SKM-1 treated with dmso at 0.1 percent for 144 hours (cell line): ENCODE data around the gene GRM7.

Experiments
- DNase-seq: peaks from one replicate; lab custom pipeline; 2025; ENCODE audit not compliant: unreplicated experiment; lab: John Stamatoyannopoulos, UW

GRM7 gene

GRCh38 chr3:7290077-7290825, 429.3 kb downstream of the GRM7 start:
- peak; percentile 56 for DNase-seq

DNA sequence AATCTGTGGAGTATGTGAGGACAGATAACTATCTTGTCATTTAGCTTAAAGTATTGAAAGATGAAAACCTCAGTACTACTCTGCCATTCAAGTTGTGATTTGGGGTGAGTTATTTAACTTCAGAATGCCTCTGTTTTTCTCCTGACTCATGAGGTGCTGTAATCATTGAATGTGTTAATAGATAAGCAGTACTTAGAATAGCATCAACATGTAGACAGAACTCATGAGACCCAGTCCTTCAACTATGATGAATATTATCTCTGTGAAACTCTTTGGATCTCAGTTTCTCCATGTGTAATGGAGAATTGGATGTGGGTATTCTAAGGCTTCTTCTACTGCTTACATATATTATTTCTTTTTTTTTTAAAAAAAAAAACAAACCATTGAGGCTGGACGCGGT, 431.4 kb downstream of the GRM7 start:
- DNase-seq = no peak

GRCh38 chr3:7293286-7293685, 432.4 kb downstream of the GRM7 start:
- no peak for DNase-seq

DNA sequence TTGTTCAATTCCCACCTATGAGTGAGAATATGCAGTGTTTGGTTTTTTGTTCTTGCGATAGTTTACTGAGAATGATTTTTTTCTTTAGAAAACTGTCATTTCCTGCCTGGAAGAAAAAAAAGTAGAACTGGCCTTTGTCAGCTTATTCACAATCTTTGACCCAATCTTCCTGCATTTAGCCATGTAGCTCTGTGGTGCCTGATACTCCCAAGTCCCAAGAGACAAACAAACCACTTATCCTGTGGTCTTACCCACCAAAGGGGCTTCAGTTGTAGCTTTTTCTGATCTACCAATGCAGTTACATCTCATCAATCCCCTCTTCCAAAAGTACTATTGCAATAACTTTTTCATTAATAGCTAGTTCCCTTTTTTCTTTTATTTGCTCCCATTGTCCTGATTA, 444.6 kb downstream of the GRM7 start:
- DNase-seq = no peak

GRCh38 chr3:7306901-7307300, 446.0 kb downstream of the GRM7 start:
- no peak for DNase-seq

- DNase-seq = no peak
Observed at GRCh38 chr3:7307410-7307809, 446.5 kb downstream of the GRM7 start.

DNA sequence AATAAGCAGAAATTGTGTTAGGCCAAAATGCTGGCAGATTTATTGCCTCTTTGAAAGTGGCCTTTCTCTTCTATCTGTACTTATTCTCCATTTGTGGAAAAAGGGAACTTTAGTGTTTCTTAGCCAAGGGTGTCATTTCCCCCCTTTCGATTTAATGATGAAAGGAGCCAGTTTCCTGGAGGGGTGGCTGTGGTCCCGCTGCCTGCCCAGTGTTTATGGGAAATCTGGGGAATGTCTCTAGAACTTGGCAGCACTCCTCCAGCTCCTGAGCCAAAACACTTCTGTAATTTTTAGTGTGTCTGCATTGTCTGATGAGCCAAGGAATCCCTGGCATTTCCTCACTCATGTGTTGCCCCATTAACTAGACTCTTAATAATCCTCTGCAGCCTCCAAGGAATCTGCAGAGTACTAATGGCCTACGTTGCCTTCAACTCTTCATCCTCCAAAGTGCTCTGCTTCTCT, 448.8 kb downstream of the GRM7 start:
- DNase-seq = no peak

GRCh38 chr3:7315037-7315436, 454.1 kb downstream of the GRM7 start:
- DNase-seq = no peak

DNA sequence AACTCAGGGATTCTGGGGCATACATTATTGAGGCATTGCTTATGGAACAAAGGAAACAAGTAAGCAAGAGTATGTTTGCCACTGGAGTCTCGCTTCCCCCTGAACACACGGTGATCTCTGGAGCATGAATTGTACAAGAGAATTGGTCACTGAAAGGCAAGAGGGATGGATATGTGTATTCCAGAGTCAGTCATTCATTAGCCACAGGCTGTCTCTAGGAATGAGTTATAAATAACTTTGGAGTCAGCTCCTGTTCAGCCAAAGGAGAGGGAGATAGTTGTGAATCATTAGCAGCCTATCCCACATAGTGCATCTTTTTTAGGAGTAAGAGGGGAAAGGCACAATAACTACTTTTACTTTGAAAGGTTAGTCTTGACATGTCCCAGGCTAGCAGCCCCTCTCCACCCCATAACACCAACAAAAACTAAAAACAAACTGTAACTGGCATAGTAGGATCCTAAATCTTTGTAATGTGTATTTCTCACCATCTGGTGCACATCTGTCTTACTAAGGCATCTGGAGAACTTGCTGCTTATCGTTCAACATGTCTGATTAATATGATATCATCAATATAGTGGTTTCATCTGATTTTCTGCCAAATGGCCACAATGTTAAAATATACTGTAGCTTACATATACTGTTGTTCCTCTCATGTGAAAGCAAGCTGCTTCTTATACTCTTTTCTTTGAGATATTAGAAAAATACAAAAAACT, 462.2 kb downstream of the GRM7 start:
- no peak for DNase-seq

GRCh38 chr3:7328339-7328738, 467.4 kb downstream of the GRM7 start:
- no peak for DNase-seq

- DNase-seq = no peak
Observed at GRCh38 chr3:7332696-7333095, 471.8 kb downstream of the GRM7 start.

GRCh38 chr3:7333125-7333524, 472.2 kb downstream of the GRM7 start:
- DNase-seq = no peak

- no peak for DNase-seq
Observed at GRCh38 chr3:7340795-7341194, 479.9 kb downstream of the GRM7 start.

DNA sequence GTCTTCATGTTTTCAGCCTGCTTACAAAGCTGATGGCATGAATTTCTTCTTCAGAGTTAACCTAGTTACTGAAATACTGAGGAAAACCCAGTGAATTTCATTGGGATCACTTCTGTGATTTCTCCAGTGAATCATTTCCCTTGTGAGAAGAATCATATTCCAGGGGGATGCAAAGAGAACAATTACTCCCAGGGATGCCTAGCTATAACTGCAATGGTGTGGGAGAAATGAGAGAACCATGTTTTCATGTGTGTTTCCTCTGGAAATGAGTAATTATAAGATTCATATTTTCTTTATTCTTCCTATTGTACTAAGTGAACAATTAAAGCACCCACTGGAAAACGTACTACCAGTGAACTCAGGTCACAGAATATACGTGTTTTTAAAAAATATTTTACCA, 485.4 kb downstream of the GRM7 start:
- DNase-seq = no peak

DNA sequence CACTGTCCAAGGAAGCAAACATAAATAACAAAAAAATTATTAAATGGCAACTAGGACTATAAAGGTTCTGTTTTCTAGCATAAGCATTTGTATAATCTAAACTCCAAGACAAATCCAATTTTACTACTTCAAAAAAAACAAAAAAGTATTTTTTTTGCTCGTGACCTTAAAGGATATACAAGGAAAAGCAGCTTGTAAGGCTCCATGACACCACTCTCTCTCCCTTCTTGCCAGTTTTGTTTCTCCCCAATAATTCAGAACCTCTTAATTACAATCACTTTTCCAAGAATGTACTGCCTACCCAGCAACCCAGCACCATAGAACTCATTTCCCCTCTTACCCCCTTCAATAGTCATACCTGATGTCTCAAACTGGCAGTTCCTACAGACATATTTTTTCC, 496.2 kb downstream of the GRM7 start:
- DNase-seq = no peak

DNA sequence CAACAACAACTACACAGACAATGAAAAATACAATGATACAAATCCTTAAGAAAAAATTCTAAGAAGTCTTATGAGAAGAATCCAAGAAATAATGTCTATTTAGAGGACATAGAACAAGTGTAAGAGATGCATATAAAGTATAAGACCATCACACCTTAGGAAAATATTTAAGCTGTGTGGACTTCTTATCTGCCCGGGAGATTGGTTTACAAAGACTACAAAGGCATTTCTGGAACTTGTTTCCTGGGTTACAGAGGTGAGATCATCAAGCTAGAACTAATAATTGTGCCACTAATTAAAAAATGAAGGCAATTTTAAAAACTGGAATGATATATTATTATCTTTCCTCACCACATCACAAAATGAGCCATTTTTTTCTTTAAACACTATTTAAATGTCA, 507.1 kb downstream of the GRM7 start:
- DNase-seq = no peak

DNA sequence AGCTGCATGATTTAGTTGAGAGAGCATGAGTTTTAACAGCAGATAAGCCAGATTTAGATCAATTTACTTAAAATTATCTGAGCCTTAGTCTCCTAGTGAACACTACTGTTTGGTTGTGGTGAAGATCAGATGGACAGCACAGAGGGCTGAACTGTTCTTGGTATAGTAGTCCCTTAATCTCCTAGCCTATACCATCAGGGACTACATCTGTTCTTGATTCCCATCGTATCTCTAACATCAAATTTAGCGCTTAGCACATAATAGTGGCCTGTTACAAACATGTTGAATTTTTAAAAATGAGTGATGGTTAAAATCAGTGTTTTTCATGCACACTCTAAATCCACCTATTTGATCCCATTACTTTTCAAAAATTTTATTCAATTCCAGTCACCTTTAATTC, 507.7 kb downstream of the GRM7 start:
- no peak for DNase-seq

DNA sequence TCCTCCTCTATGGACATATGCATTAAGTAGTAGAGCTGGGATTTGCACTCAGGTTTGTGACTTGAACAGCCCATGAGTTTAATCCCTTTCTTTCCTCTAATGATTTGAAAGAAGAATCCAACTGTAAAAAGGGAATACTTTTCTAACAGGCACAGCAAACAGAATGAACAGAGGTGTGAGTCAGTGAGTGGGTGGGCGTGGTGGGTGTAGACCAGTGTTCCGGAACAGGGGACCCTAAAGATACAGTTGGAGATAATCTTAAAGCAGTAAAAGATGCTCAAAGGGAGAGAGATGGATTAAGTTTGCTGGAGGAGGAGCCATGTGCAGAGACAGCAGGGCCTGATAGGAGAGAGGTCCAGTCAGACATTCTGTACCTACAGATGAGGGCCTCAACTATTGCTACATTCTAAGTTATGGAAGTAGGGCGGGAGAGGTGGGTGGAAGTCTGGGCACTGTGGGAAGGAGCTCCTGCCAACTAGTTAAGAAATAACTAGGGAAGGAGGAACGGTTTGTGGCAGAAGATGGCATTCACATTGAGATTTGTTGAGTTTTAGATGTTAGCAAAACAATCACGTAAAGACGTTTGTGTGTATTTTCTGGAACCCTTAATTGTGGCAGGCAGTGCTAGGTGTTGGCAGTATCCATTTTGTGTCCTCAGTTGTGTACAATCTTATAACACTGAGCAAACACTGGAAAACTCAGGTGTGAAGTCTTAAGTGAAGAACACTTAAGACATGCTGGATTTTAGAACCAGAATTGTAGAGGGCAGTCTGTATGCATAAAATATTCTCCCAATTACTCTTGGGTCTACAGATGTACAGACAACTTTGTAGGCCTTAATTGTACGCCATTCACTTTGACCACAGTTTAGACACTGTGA, 511.0 kb downstream of the GRM7 start:
- DNase-seq = no peak

DNA sequence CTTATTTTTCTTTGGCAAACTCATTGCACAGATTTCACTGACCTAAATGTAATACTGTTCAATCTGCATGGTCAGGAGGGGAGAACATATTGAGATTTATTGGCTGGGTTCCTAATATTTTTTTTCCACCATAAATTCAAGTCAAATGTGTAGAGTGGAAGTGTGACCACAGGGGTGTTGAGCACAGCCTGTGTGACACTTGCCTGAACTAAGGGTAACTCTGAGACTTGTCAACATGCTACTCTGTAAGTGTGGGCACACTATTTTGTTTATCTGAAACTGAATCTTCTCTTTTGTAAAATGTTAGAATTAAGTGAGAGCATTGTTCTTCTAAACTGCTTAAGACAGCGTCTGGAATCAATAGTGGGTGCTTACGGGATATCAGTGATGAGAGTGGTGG, 516.2 kb downstream of the GRM7 start:
- no peak for DNase-seq

DNA sequence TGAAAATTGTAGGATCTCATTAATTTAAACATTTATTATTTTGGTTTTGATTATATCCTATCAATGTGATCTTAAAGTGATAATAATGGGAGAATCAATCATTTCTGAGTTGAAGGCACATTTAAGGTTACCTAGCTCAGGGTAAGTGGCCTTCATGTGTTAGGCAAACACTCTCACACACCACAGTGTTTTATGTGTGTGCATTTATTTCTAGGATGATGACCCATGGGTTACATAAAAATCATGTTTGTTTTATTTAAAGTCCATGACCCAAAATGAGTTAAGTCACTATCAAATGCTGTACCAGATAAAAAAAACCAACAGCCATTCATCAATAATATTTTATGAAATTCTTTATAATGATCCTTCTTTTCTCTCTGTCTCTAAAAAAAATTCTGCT, 520.8 kb downstream of the GRM7 start:
- DNase-seq = no peak

- no peak for DNase-seq
Observed at GRCh38 chr3:7382293-7383010, 521.5 kb downstream of the GRM7 start.
